ENCODE data around the gene FOXD2. TPM values are rescaled to one million over a fixed set of nuclear protein-coding genes. Genes with fewer than 3 reads are reported as not detected.

The FOXD2 gene
- polyA plus RNA-seq, 1 donor: 1.6 TPM

GRCh38 chr1:47401761-47402160, 36.1 kb upstream of the FOXD2 start:
- Histone ChIP-seq H3K27ac (ENCODE audit: low read length) (no peak overlapping the region), H3K4me3 (ENCODE audit: low read length) (no peak overlapping the region), H3K9me3 (ENCODE audit: control insufficient read depth, low read depth, low read length) (no peaks in the 10 kb centered on the region), H3K4me1 (ENCODE audit: control insufficient read depth, insufficient read depth, low read length) (peaks cover 21% of the 10 kb centered on the region), H3K36me3 (ENCODE audit: control insufficient read depth, insufficient read depth, low read length) (no peaks in the 10 kb centered on the region), H3K27me3 (ENCODE audit: control insufficient read depth, insufficient read depth, low read length) (no peaks in the 10 kb centered on the region)
- DNase-seq: no peak
- 60% methylated on average over 2 of the region's 4 CpGs for WGBS (ENCODE audit: insufficient coverage, low lambda C conversion rate)

GRCh38 chr1:47402591-47402990, 35.3 kb upstream of the FOXD2 start:
- peaks cover 21% of the 10 kb centered on the region for H3K4me1 ChIP-seq (ENCODE audit: control insufficient read depth, insufficient read depth, low read length)
- no peak for DNase-seq
- no peak overlapping the region for H3K27ac ChIP-seq (ENCODE audit: low read length)
- H3K27me3 ChIP-seq (ENCODE audit: control insufficient read depth, insufficient read depth, low read length): no peaks in the 10 kb centered on the region
- H3K9me3 ChIP-seq (ENCODE audit: control insufficient read depth, low read depth, low read length): no peaks in the 10 kb centered on the region
- WGBS (ENCODE audit: insufficient coverage, low lambda C conversion rate): no CpG with 5 or more reads among the region's 4 CpGs
- no peaks in the 10 kb centered on the region for H3K36me3 ChIP-seq (ENCODE audit: control insufficient read depth, insufficient read depth, low read length)
- no peak overlapping the region for H3K4me3 ChIP-seq (ENCODE audit: low read length)

GRCh38 chr1:47403321-47403910, 34.4 kb upstream of the FOXD2 start:
- H3K4me1 ChIP-seq (ENCODE audit: control insufficient read depth, insufficient read depth, low read length): peaks cover 21% of the 10 kb centered on the region
- H3K27me3 ChIP-seq (ENCODE audit: control insufficient read depth, insufficient read depth, low read length): no peaks in the 10 kb centered on the region
- 100% methylated on average over 1 of the region's 4 CpGs for WGBS (ENCODE audit: insufficient coverage, low lambda C conversion rate)
- H3K4me3 ChIP-seq (ENCODE audit: low read length): no peak overlapping the region
- H3K9me3 ChIP-seq (ENCODE audit: control insufficient read depth, low read depth, low read length): no peaks in the 10 kb centered on the region
- H3K36me3 ChIP-seq (ENCODE audit: control insufficient read depth, insufficient read depth, low read length): no peaks in the 10 kb centered on the region
- no peak for DNase-seq
- H3K27ac ChIP-seq (ENCODE audit: low read length): no peak overlapping the region

GRCh38 chr1:47405697-47406096, 32.1 kb upstream of the FOXD2 start:
- WGBS (ENCODE audit: insufficient coverage, low lambda C conversion rate): no CpG with 5 or more reads among the region's 5 CpGs
- H3K27ac ChIP-seq (ENCODE audit: low read length): no peak overlapping the region
- no peaks in the 10 kb centered on the region for H3K9me3 ChIP-seq (ENCODE audit: control insufficient read depth, low read depth, low read length)
- H3K4me3 ChIP-seq (ENCODE audit: low read length): no peak overlapping the region
- DNase-seq: no peak
- peaks cover 21% of the 10 kb centered on the region for H3K4me1 ChIP-seq (ENCODE audit: control insufficient read depth, insufficient read depth, low read length)
- H3K36me3 ChIP-seq (ENCODE audit: control insufficient read depth, insufficient read depth, low read length): no peaks in the 10 kb centered on the region
- H3K27me3 ChIP-seq (ENCODE audit: control insufficient read depth, insufficient read depth, low read length): no peaks in the 10 kb centered on the region

- no peak for DNase-seq
- H3K4me1 ChIP-seq (ENCODE audit: control insufficient read depth, insufficient read depth, low read length): peaks cover 13% of the 10 kb centered on the region
- H3K27ac ChIP-seq (ENCODE audit: low read length): no peak overlapping the region
- H3K9me3 ChIP-seq (ENCODE audit: control insufficient read depth, low read depth, low read length): no peaks in the 10 kb centered on the region
- H3K4me3 ChIP-seq (ENCODE audit: low read length): no peak overlapping the region
- peaks cover 3% of the 10 kb centered on the region for H3K27me3 ChIP-seq (ENCODE audit: control insufficient read depth, insufficient read depth, low read length)
- WGBS (ENCODE audit: insufficient coverage, low lambda C conversion rate): no CpG with 5 or more reads among the region's 5 CpGs
- no peaks in the 10 kb centered on the region for H3K36me3 ChIP-seq (ENCODE audit: control insufficient read depth, insufficient read depth, low read length)
These were observed 30.9 kb upstream of the FOXD2 start for GRCh38 chr1:47406966-47407365.

- Histone ChIP-seq H3K4me3 (ENCODE audit: low read length) (no peak overlapping the region), H3K27ac (ENCODE audit: low read length) (no peak overlapping the region), H3K4me1 (ENCODE audit: control insufficient read depth, insufficient read depth, low read length) (peaks cover 8% of the 10 kb centered on the region), H3K36me3 (ENCODE audit: control insufficient read depth, insufficient read depth, low read length) (no peaks in the 10 kb centered on the region), H3K27me3 (ENCODE audit: control insufficient read depth, insufficient read depth, low read length) (peaks cover 3% of the 10 kb centered on the region), H3K9me3 (ENCODE audit: control insufficient read depth, low read depth, low read length) (no peaks in the 10 kb centered on the region)
- DNase-seq: no peak
- WGBS (ENCODE audit: insufficient coverage, low lambda C conversion rate): no CpG with 5 or more reads among the region's 3 CpGs
These were observed 30.4 kb upstream of the FOXD2 start for GRCh38 chr1:47407481-47407880.

GRCh38 chr1:47409311-47410067, 28.4 kb upstream of the FOXD2 start:
- no peak for DNase-seq
- Histone ChIP-seq H3K27me3 (ENCODE audit: control insufficient read depth, insufficient read depth, low read length) (peaks cover 11% of the 10 kb centered on the region), H3K36me3 (ENCODE audit: control insufficient read depth, insufficient read depth, low read length) (no peaks in the 10 kb centered on the region), H3K9me3 (ENCODE audit: control insufficient read depth, low read depth, low read length) (no peaks in the 10 kb centered on the region), H3K4me3 (ENCODE audit: low read length) (no peak overlapping the region), H3K27ac (ENCODE audit: low read length) (no peak overlapping the region), H3K4me1 (ENCODE audit: control insufficient read depth, insufficient read depth, low read length) (no peaks in the 10 kb centered on the region)
- no CpG with 5 or more reads among the region's 12 CpGs for WGBS (ENCODE audit: insufficient coverage, low lambda C conversion rate)

- no peak for DNase-seq
- Histone ChIP-seq H3K4me3 (ENCODE audit: low read length) (no peak overlapping the region), H3K27me3 (ENCODE audit: control insufficient read depth, insufficient read depth, low read length) (peaks cover 16% of the 10 kb centered on the region), H3K36me3 (ENCODE audit: control insufficient read depth, insufficient read depth, low read length) (no peaks in the 10 kb centered on the region), H3K4me1 (ENCODE audit: control insufficient read depth, insufficient read depth, low read length) (no peaks in the 10 kb centered on the region), H3K9me3 (ENCODE audit: control insufficient read depth, low read depth, low read length) (no peaks in the 10 kb centered on the region), H3K27ac (ENCODE audit: low read length) (no peak overlapping the region)
- no CpG with 5 or more reads among the region's 3 CpGs for WGBS (ENCODE audit: insufficient coverage, low lambda C conversion rate)
These were observed 27.8 kb upstream of the FOXD2 start for GRCh38 chr1:47410068-47410455.

- no peak for DNase-seq
- Histone ChIP-seq H3K4me1 (ENCODE audit: control insufficient read depth, insufficient read depth, low read length) (no peaks in the 10 kb centered on the region), H3K36me3 (ENCODE audit: control insufficient read depth, insufficient read depth, low read length) (no peaks in the 10 kb centered on the region), H3K27ac (ENCODE audit: low read length) (no peak overlapping the region), H3K27me3 (ENCODE audit: control insufficient read depth, insufficient read depth, low read length) (peaks cover 28% of the 10 kb centered on the region), H3K9me3 (ENCODE audit: control insufficient read depth, low read depth, low read length) (no peaks in the 10 kb centered on the region), H3K4me3 (ENCODE audit: low read length) (no peak overlapping the region)
- WGBS (ENCODE audit: insufficient coverage, low lambda C conversion rate): no CpG with 5 or more reads among the region's 2 CpGs
These were observed 26.4 kb upstream of the FOXD2 start for GRCh38 chr1:47411436-47411835.

- Histone ChIP-seq H3K27ac (ENCODE audit: low read length) (no peak overlapping the region), H3K4me3 (ENCODE audit: low read length) (no peak overlapping the region), H3K36me3 (ENCODE audit: control insufficient read depth, insufficient read depth, low read length) (no peaks in the 10 kb centered on the region), H3K9me3 (ENCODE audit: control insufficient read depth, low read depth, low read length) (no peaks in the 10 kb centered on the region), H3K4me1 (ENCODE audit: control insufficient read depth, insufficient read depth, low read length) (no peaks in the 10 kb centered on the region), H3K27me3 (ENCODE audit: control insufficient read depth, insufficient read depth, low read length) (peaks cover 33% of the 10 kb centered on the region)
- DNase-seq: no peak
- 92% methylated on average over 5 of the region's 14 CpGs for WGBS (ENCODE audit: insufficient coverage, low lambda C conversion rate)
These were observed 25.4 kb upstream of the FOXD2 start for GRCh38 chr1:47412437-47412836.

Data from large intestine (tissue), 3 donors.